Erythroblast (primary cell): Measurements from ENCODE around the gene TRAPPC2.

Experiments used
- DNase-seq, 2 experiments: peaks; one replicate each; lab custom pipeline; 2025; lab: John Stamatoyannopoulos, UW
- GATA1 ChIP-seq: IDR thresholded peaks from 2 replicates; pipeline ENCODE4 v1.6.1; 2011; ENCODE audit warnings: low read depth, mild to moderate bottlenecking, control low read depth, low read length, moderate library complexity
- POLR2A ChIP-seq: IDR thresholded peaks from 2 replicates; pipeline ENCODE4 v1.6.1; 2011; ENCODE audit warnings: mild to moderate bottlenecking, low read length

The TRAPPC2 gene

GRCh38 chrX:13721819-13722519 lies 12.5 kb downstream of the TRAPPC2 start:
- TF ChIP-seq POLR2A = no peak
- no peak for TF ChIP-seq GATA1
- DNase-seq = peak; percentile 54 to 67

- DNase-seq = no peak
- TF ChIP-seq POLR2A (no peak), GATA1 (no peak)
Measured at GRCh38 chrX:13721371-13721770, 13.0 kb downstream of the TRAPPC2 start.

- TF ChIP-seq POLR2A = no peak
- TF ChIP-seq GATA1 = no peak
- DNase-seq = no peak
Measured at GRCh38 chrX:13719192-13719856, 15.1 kb downstream of the TRAPPC2 start.

- no peak for DNase-seq
- TF ChIP-seq GATA1 = no peak
- no peak for TF ChIP-seq POLR2A
Measured at GRCh38 chrX:13717700-13718472, 16.5 kb downstream of the TRAPPC2 start.

- TF ChIP-seq POLR2A (no peak), GATA1 (no peak)
- DNase-seq = no peak
Measured at GRCh38 chrX:13716905-13717304, 17.5 kb downstream of the TRAPPC2 start.

- TF ChIP-seq GATA1 (no peak), POLR2A (no peak)
- DNase-seq = no peak
Measured at GRCh38 chrX:13716455-13716854, 18.0 kb downstream of the TRAPPC2 start.

GRCh38 chrX:13711141-13711540 lies 23.3 kb downstream of the TRAPPC2 start:
- TF ChIP-seq POLR2A (no peak), GATA1 (no peak)
- no peak for DNase-seq

- no peak for DNase-seq
- TF ChIP-seq POLR2A (no peak), GATA1 (no peak)
Measured at GRCh38 chrX:13703589-13703988, 30.8 kb downstream of the TRAPPC2 start.

GRCh38 chrX:13703135-13703534 lies 31.3 kb downstream of the TRAPPC2 start:
- no peak for DNase-seq
- no peak for TF ChIP-seq POLR2A
- no peak for TF ChIP-seq GATA1

GRCh38 chrX:13702111-13702789 lies 32.2 kb downstream of the TRAPPC2 start:
- no peak for DNase-seq
- no peak for TF ChIP-seq POLR2A
- TF ChIP-seq GATA1 = no peak

- no peak for DNase-seq
- TF ChIP-seq POLR2A (no peak), GATA1 (no peak)
Measured at GRCh38 chrX:13700380-13700779, 34.0 kb downstream of the TRAPPC2 start.

- no peak for TF ChIP-seq GATA1
- no peak for TF ChIP-seq POLR2A
- DNase-seq = peak; percentile 69 to 75
Measured at GRCh38 chrX:13699183-13699826, 35.1 kb downstream of the TRAPPC2 start.

GRCh38 chrX:13698432-13698831 lies 36.0 kb downstream of the TRAPPC2 start:
- TF ChIP-seq GATA1 (no peak), POLR2A (no peak)
- DNase-seq = no peak
